ENCODE measurements around the gene ITPR2. TPM values are rescaled to one million over a fixed set of nuclear protein-coding genes. Genes with fewer than 3 reads are reported as not detected.
"Not testable (repeated sequence)": the region's sequence is repeated elsewhere in the genome, so short reads cannot be mapped to it uniquely, and the experiment has no call there.

Gene ITPR2
- total RNA-seq, 4 donors from 2014 or later: 32.6 to 87.5 (median 51.9) TPM

DNA sequence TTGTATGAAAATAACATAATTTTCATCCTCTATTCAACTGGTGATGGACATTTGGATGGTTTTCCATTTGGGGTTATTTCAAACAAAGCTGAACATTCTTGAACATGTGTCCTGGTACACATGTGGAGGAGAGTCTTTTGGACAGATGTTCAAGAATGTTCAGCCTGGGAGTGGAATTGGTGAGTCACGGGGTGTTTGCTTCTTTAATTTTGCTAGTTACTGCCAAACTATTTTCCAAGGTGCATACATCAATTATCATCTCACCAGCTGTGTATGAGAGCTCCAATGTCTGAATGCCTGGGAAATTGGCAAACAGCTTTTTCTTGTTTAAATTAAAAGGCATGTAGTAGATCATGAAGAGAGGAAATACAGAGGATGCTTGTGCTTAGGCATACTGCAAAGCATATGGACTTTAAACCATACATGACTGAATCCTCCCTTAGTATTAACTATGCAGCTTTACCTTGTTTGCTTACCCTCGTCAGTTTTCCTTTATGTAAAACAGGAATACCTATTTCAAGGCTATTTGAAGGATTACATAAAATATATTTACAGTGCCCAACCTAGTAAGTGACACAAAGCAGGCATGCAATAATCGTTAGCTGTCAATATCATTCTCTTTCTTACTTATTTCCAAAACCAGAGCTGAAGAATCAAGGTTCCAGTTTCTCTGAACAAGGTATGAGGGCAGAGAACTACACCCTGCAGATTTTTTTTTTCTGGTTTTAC, 152.1 kb downstream of the ITPR2 start:
- no peak for TF ChIP-seq POLR2A (IDR thresholded peaks at IDR 0.05)
- TF ChIP-seq, protein P1, sequence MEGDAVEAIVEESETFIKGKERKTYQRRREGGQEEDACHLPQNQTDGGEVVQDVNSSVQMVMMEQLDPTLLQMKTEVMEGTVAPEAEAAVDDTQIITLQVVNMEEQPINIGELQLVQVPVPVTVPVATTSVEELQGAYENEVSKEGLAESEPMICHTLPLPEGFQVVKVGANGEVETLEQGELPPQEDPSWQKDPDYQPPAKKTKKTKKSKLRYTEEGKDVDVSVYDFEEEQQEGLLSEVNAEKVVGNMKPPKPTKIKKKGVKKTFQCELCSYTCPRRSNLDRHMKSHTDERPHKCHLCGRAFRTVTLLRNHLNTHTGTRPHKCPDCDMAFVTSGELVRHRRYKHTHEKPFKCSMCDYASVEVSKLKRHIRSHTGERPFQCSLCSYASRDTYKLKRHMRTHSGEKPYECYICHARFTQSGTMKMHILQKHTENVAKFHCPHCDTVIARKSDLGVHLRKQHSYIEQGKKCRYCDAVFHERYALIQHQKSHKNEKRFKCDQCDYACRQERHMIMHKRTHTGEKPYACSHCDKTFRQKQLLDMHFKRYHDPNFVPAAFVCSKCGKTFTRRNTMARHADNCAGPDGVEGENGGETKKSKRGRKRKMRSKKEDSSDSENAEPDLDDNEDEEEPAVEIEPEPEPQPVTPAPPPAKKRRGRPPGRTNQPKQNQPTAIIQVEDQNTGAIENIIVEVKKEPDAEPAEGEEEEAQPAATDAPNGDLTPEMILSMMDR (IDR thresholded peaks at IDR 0.05): no peak
- Histone ChIP-seq H3K36me3 (peaks cover 0 to 25% (median 0%) of the 10 kb centered on the region in 3 donors), H3K27me3 (no peaks in the 10 kb centered on the region), H3K9me3 (no peaks in the 10 kb centered on the region), H3K4me1 (no peaks in the 10 kb centered on the region), H3K27ac (no peak overlapping the region), H3K4me3 (no peak overlapping the region)
- no peak for DNase-seq

DNA sequence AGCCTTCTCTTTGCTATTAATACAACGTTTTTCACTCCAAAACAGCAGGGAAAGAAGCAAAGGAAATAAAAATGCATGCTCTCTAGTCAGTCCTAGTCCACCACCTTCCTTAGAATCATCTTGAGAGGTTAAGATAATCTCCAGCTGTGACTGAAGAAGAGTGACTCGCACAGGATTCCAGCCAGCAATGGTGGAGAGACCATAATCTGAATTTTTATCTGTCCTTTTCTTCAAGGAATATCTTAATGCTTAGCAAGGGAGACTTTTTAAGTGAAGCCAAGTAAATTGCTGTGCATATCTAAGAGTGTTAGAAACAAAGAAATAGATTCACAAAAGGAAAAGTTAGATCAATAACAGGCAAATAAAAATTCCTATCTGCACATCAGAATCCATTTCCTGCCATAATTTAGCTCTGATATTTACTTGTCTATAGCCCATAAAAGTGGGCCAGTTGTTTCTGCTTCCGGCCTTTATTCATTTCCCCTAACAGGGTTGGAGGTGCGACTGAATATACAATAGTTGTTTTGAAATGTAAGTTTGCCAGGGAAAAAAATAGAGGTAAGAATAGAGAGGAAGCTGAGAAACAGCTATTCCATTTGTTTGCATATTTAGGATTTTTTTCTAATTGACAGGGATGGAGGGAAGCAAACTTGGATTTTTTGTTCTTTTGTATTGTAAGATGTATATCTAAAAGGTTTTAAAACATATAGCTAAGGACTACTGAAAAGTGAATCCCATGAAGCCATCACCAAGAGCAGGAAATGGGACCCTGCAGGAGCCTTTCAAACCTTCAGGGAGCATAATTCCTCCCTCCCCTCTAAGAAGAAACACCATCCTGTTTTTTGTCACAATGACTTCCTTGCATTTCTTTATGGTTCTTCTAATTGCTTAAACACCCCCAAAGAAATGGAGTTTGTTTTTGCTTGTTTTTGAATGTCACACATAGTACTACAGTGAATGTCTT, 154.0 kb downstream of the ITPR2 start:
- DNase-seq: no peak
- TF ChIP-seq, protein P1 (IDR thresholded peaks at IDR 0.05): no peak
- TF ChIP-seq POLR2A (IDR thresholded peaks at IDR 0.05): no peak
- H3K36me3 ChIP-seq: peaks cover 0 to 13% (median 0%) of the 10 kb centered on the region in 3 donors

DNA sequence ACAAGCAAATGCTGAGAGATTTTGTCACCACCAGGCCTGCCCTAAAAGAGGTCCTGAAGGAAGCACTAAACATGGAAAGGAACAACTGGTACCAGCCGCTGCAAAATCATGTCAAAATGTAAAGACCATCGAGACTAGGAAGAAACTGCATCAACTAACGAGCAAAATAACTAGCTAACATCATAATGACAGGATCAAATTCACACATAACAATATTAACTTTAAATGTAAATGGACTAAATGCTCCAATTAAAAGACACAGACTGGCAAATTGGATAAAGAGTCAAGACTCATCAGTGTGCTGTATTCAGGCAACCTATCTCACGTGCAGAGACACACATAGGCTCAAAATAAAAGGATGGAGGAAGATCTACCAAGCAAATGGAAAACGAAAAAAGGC, 161.5 kb downstream of the ITPR2 start:
- H3K27me3 ChIP-seq, H3K4me3 ChIP-seq, H3K36me3 ChIP-seq, H3K9me3 ChIP-seq, H3K27ac ChIP-seq, H3K4me1 ChIP-seq, DNase-seq: not testable (repeated sequence)

More for the DNA sequence above, 154.0 kb downstream of the ITPR2 start:
- Histone ChIP-seq H3K4me1 (no peaks in the 10 kb centered on the region), H3K27me3 (no peaks in the 10 kb centered on the region), H3K27ac (no peak overlapping the region), H3K9me3 (no peaks in the 10 kb centered on the region), H3K4me3 (no peak overlapping the region)

DNA sequence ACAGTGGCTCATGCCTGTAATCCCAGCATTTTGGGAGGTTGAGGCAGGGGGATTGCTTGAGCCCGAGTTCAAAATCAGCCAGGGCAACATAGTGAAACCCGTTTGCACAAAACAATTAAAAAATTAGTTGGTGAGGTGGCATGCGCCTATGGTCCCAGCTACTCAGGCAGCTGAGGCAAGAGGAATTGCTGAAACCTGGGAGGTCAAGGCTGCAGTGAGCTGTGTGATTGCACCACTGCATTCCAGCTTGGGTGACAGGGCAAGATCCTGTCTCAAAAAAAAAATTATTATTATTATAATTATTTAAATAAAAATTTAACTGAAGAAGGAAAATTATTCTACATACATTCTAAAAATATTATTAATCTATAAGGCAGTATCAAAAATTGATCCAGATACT, 164.1 kb downstream of the ITPR2 start:
- H3K36me3 ChIP-seq: peaks cover 0 to 11% (median 0%) of the 10 kb centered on the region in 3 donors
- TF ChIP-seq, protein P1 (IDR thresholded peaks at IDR 0.05): no peak
- no peak for TF ChIP-seq POLR2A (IDR thresholded peaks at IDR 0.05)
- no peak overlapping the region for H3K4me3 ChIP-seq

DNA sequence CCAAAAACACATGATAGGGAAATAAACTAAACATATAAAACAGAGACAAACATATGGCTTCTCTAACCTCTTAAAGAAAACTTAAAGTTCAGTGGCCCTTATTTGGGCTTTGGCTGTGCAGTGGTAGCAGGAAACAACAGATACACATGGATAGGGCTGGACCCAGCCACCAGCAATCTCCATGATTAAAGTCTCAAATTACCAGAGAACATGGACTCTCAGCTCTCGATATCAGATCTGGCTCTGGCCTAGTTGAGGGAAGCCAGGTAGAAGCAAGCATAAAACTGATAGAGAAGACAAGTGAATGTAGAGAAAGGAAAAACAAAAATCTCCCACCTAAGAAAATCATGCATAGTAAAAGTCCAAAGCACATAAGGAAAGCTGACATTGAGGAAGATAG, 164.8 kb downstream of the ITPR2 start:
- no peak for DNase-seq
- no peaks in the 10 kb centered on the region for H3K27me3 ChIP-seq
- no peak overlapping the region for H3K27ac ChIP-seq
- peaks cover 0 to 16% (median 0%) of the 10 kb centered on the region in 3 donors for H3K36me3 ChIP-seq
- no peaks in the 10 kb centered on the region for H3K4me1 ChIP-seq
- no peaks in the 10 kb centered on the region for H3K9me3 ChIP-seq
- TF ChIP-seq, protein P1 (IDR thresholded peaks at IDR 0.05): no peak
- no peak for TF ChIP-seq POLR2A (IDR thresholded peaks at IDR 0.05)
- H3K4me3 ChIP-seq: no peak overlapping the region

More for the DNA sequence above, 164.1 kb downstream of the ITPR2 start:
- DNase-seq: no peak
- no peaks in the 10 kb centered on the region for H3K4me1 ChIP-seq
- no peaks in the 10 kb centered on the region for H3K27me3 ChIP-seq
- no peaks in the 10 kb centered on the region for H3K9me3 ChIP-seq
- H3K27ac ChIP-seq: no peak overlapping the region

DNA sequence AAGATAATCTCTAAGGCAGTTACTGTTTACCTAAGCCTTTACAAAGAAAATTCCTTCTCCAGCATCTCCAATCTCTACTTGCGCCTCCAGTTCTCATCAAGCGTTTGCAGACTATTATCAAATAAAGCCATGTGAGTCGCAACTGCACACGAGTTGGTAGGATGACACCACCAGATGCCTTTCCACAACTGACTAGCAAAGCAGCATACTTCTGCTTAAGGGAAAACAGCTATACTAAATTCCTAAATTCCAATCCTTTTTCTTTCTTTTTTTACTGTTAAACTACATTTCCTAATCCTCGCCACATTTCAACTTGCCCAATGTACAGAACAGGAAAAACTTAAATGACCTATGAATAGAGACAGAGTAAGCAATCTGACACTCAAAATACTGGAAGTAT, 166.7 kb downstream of the ITPR2 start:
- H3K27ac ChIP-seq: no peak overlapping the region
- DNase-seq: no peak
- no peak for TF ChIP-seq POLR2A (IDR thresholded peaks at IDR 0.05)
- TF ChIP-seq, protein P1 (IDR thresholded peaks at IDR 0.05): no peak

More for the DNA sequence above, 166.7 kb downstream of the ITPR2 start:
- Histone ChIP-seq H3K9me3 (no peaks in the 10 kb centered on the region), H3K36me3 (peaks cover 0 to 18% (median 0%) of the 10 kb centered on the region in 3 donors), H3K4me1 (no peaks in the 10 kb centered on the region), H3K27me3 (no peaks in the 10 kb centered on the region), H3K4me3 (no peak overlapping the region)

Data from Peyer's patch (tissue), 4 donors.